GM19099 (cell line): ENCODE results near the gene NEK11.

Experiments
- POLR2A ChIP-seq: IDR thresholded peaks from 3 replicates; pipeline ENCODE4 v1.6.1; 2011; ENCODE audit warnings: low read depth; ENCODE audit not compliant: insufficient read length; ENCODE audit errors: extremely low read depth

Gene NEK11

GRCh38 chr3:131026321-131027151 lies at the start of gene NEK11, which contains the start of gene ASTE1:
NEK11 (plus strand) TSS chr3:131026877; CDS start chr3:131029709, 2,832 bp downstream.
ASTE1 (minus strand) TSS chr3:131026825; CDS start chr3:131025306, 1,519 bp downstream.
- peak; percentile 86 for TF ChIP-seq POLR2A

GRCh38 chr3:130979117-130979516 lies 47.6 kb upstream of the NEK11 start:
- no peak for TF ChIP-seq POLR2A

- no peak for TF ChIP-seq POLR2A
These were observed 45.2 kb upstream of the NEK11 start for GRCh38 chr3:130981469-130981868.

- TF ChIP-seq POLR2A, result no peak
These were observed 36.4 kb upstream of the NEK11 start for GRCh38 chr3:130990282-130990681.

GRCh38 chr3:130991126-130991525 lies 35.6 kb upstream of the NEK11 start:
- TF ChIP-seq POLR2A, result no peak

GRCh38 chr3:130992344-130992743 lies 34.3 kb upstream of the NEK11 start:
- TF ChIP-seq POLR2A, result no peak

GRCh38 chr3:130997289-130997688 lies 29.4 kb upstream of the NEK11 start:
- no peak for TF ChIP-seq POLR2A

- TF ChIP-seq POLR2A, result no peak
These were observed 25.6 kb upstream of the NEK11 start for GRCh38 chr3:131001071-131001470.

- no peak for TF ChIP-seq POLR2A
These were observed 22.1 kb upstream of the NEK11 start for GRCh38 chr3:131004603-131005002.

GRCh38 chr3:131007256-131007655 lies 19.4 kb upstream of the NEK11 start:
- TF ChIP-seq POLR2A, result no peak

- no peak for TF ChIP-seq POLR2A
These were observed 18.9 kb upstream of the NEK11 start for GRCh38 chr3:131007782-131008181.

GRCh38 chr3:131008326-131008725 lies 18.4 kb upstream of the NEK11 start:
- TF ChIP-seq POLR2A, result no peak

GRCh38 chr3:131009698-131010097 lies 17.0 kb upstream of the NEK11 start:
- TF ChIP-seq POLR2A, result no peak

- no peak for TF ChIP-seq POLR2A
These were observed 7.7 kb upstream of the NEK11 start for GRCh38 chr3:131018970-131019369.

GRCh38 chr3:131020122-131020693 lies 6.5 kb upstream of the NEK11 start:
- no peak for TF ChIP-seq POLR2A

GRCh38 chr3:131025539-131025938 lies 1.1 kb upstream of the NEK11 start:
- no peak for TF ChIP-seq POLR2A

- TF ChIP-seq POLR2A, result no peak
These were observed 2.2 kb downstream of the NEK11 start for GRCh38 chr3:131028844-131029243.

GRCh38 chr3:131031660-131032059 lies 5.0 kb downstream of the NEK11 start:
- no peak for TF ChIP-seq POLR2A
